H1 (cell line): ENCODE measurements around the gene GTF2F2. TPM values are rescaled to one million over a fixed set of nuclear protein-coding genes. Genes with fewer than 3 reads are reported as not detected.
A peak's percentile ranks its signal among the peaks of the same experiment; 100 is the strongest.

ENCODE experiments used
- CTCF ChIA-PET: fragments of 300-600 bp; sonication (Branson Sonifier 250); formaldehyde crosslinking; loops from one replicate; lab custom pipeline; 2021; ENCODE audit not compliant: partially characterized antibody; lab: Charles Lee
- POLR2A ChIA-PET: fragments of 300-600 bp; sonication (Branson Sonifier 250); formaldehyde crosslinking; loops from one replicate; lab custom pipeline; 2021; ENCODE audit warnings: inconsistent platforms; ENCODE audit not compliant: partially characterized antibody; lab: Charles Lee
- DNase-seq, 2 experiments: peaks; one replicate each; pipeline versions ENCODE4 v3.0.0 to v3.0.0-alpha.2; 2010 to 2022; ENCODE audit warnings: low spot score in 2 of 2, low read depth in 1 of 2, mixed read lengths in 1 of 2
- FAIRE-seq: peaks from 2 replicates; lab custom pipeline; 2011; peaks lifted over from hg19 to GRCh38; lab: Jason Lieb, UNC
- H2AFZ ChIP-seq: 2 replicates; pipeline ENCODE4 v1.8.1; 2012; ENCODE audit warnings: low read length, inconsistent platforms
- H2AK5ac ChIP-seq: 2 replicates; pipeline ENCODE4 v1.6.1; 2013; ENCODE audit warnings: low read depth, low read length
- H2BK120ac ChIP-seq: replicated peaks from 2 replicates; pipeline ENCODE3; 2013; ENCODE audit warnings: low read depth, low read length, inconsistent platforms
- H2BK12ac ChIP-seq: 2 replicates; pipeline ENCODE4 v1.6.1; 2013; ENCODE audit warnings: low read depth, low read length
- H2BK15ac ChIP-seq: 2 replicates; pipeline ENCODE4 v1.6.1; 2013; ENCODE audit warnings: low read length
- H2BK20ac ChIP-seq: 2 replicates; pipeline ENCODE4 v1.6.1; 2013; ENCODE audit warnings: low read length
- H2BK5ac ChIP-seq: 2 replicates; pipeline ENCODE4 v1.6.1; 2013; ENCODE audit warnings: low read depth, low read length
- H3K14ac ChIP-seq: 2 replicates; pipeline ENCODE4 v1.6.1; 2013; ENCODE audit warnings: inconsistent platforms; ENCODE audit not compliant: insufficient read length
- H3K18ac ChIP-seq: 2 replicates; pipeline ENCODE4 v1.6.1; 2013; ENCODE audit warnings: low read length; ENCODE audit errors: extremely low read depth
- H3K23ac ChIP-seq: 2 replicates; pipeline ENCODE4 v1.6.1; 2013; ENCODE audit warnings: inconsistent platforms; ENCODE audit not compliant: insufficient read length
- H3K23me2 ChIP-seq: 2 replicates; pipeline ENCODE4 v1.6.1; 2013; ENCODE audit warnings: low read depth, low read length
- H3K27ac ChIP-seq: 2 replicates; pipeline ENCODE4 v1.6.1; 2011; ENCODE audit warnings: low read depth, low read length, inconsistent platforms
- H3K27me3 ChIP-seq, 4 experiments: replicated peaks in 1 of 4; 1 replicate in 1 of 4; 2 replicates in 3 of 4; pipeline versions ENCODE4 v1.6.1 to v1.8.1; 2011 to 2013; ENCODE audit warnings: low read length in 3 of 4, mild to moderate bottlenecking in 3 of 4, inconsistent platforms in 2 of 4, mixed read lengths in 2 of 4, moderate library complexity in 1 of 4; ENCODE audit not compliant: control insufficient read depth in 3 of 4, insufficient read depth in 3 of 4; ENCODE audit errors: extremely low read depth in 1 of 4
- H3K36me3 ChIP-seq, 4 experiments: 2 replicates each; pipeline versions ENCODE4 v1.6.1 to v1.8.1; 2011 to 2013; ENCODE audit warnings: mild to moderate bottlenecking in 4 of 4, low read length in 3 of 4, moderate library complexity in 2 of 4, control low read depth in 1 of 4, inconsistent platforms in 1 of 4; ENCODE audit not compliant: insufficient read depth in 4 of 4, control insufficient read depth in 2 of 4
- H3K4ac ChIP-seq: replicated peaks from 2 replicates; pipeline ENCODE3; 2013; ENCODE audit warnings: low read length, low read depth, mixed read lengths, inconsistent platforms; ENCODE audit not compliant: insufficient read length
- H3K4me1 ChIP-seq, 4 experiments: replicated peaks in 1 of 4; 1 replicate in 1 of 4; 2 replicates in 3 of 4; pipeline versions ENCODE4 v1.6.1 to v1.8.1; 2011 to 2013; ENCODE audit warnings: low read length in 3 of 4, inconsistent platforms in 2 of 4, mixed read lengths in 1 of 4; ENCODE audit not compliant: insufficient read depth in 4 of 4, control insufficient read depth in 3 of 4
- H3K4me2 ChIP-seq, 2 experiments: 2 replicates each; pipeline versions ENCODE4 v1.6.1 to v1.8.1; 2011 to 2013; ENCODE audit warnings: low read depth in 2 of 2, low read length in 2 of 2, control low read depth in 1 of 2, inconsistent platforms in 1 of 2, mild to moderate bottlenecking in 1 of 2; ENCODE audit not compliant: insufficient read depth in 1 of 2
- H3K4me3 ChIP-seq, 4 experiments: fragments of 200-600, 300-600 bp in 1 of 4; sonication (generic), shearing (Covaris generic), sonication (Bioruptor Twin) in 1 of 4; 2 replicates each; pipeline versions ENCODE4 v1.5.1 to v1.8.1; 2011 to 2016; ENCODE audit warnings: low read length in 4 of 4, low read depth in 3 of 4, control low read depth in 2 of 4, inconsistent platforms in 2 of 4, mild to moderate bottlenecking in 2 of 4, mixed read lengths in 1 of 4, moderate library complexity in 1 of 4; ENCODE audit not compliant: insufficient read depth in 2 of 4; ENCODE audit errors: extremely low read depth in 1 of 4
- H3K56ac ChIP-seq: replicated peaks from 2 replicates; pipeline ENCODE3; 2013; ENCODE audit warnings: low read depth, mild to moderate bottlenecking, mixed read lengths, low read length, inconsistent platforms; ENCODE audit not compliant: insufficient read length
- H3K79me1 ChIP-seq: 2 replicates; pipeline ENCODE4 v1.6.1; 2013; ENCODE audit warnings: low read depth, low read length, control low read depth
- H3K79me2 ChIP-seq, 2 experiments: 2 replicates each; pipeline versions ENCODE4 v1.6.1 to v1.8.1; 2012 to 2013; ENCODE audit warnings: low read length in 2 of 2, mild to moderate bottlenecking in 2 of 2, inconsistent platforms in 1 of 2; ENCODE audit not compliant: insufficient read depth in 2 of 2, control insufficient read depth in 1 of 2
- H3K9ac ChIP-seq, 4 experiments: replicated peaks in 1 of 4; 1 replicate in 1 of 4; 2 replicates in 3 of 4; pipeline versions ENCODE4 v1.6.1 to v1.8.1; 2011 to 2013; ENCODE audit warnings: low read depth in 3 of 4, low read length in 3 of 4, control low read depth in 2 of 4, mild to moderate bottlenecking in 2 of 4, moderate library complexity in 2 of 4, inconsistent platforms in 1 of 4; ENCODE audit errors: extremely low read depth in 1 of 4
- H3K9me3 ChIP-seq, 2 experiments: 2 replicates each; pipeline versions ENCODE4 v1.6.1 to v1.8.1; 2012 to 2013; ENCODE audit warnings: mild to moderate bottlenecking in 2 of 2, moderate library complexity in 2 of 2, control low read depth in 1 of 2, inconsistent platforms in 1 of 2, low read depth in 1 of 2, low read length in 1 of 2, mixed read lengths in 1 of 2; ENCODE audit not compliant: insufficient read depth in 2 of 2
- H4K20me1 ChIP-seq, 2 experiments: replicated peaks in 1 of 2; 2 replicates each; pipeline versions ENCODE3 to v1.8.1; 2011 to 2013; ENCODE audit warnings: inconsistent platforms in 2 of 2, low read length in 2 of 2, mild to moderate bottlenecking in 1 of 2; ENCODE audit not compliant: insufficient read depth in 2 of 2, control insufficient read depth in 1 of 2
- H4K5ac ChIP-seq: 2 replicates; pipeline ENCODE4 v1.6.1; 2013; ENCODE audit warnings: low read length, low read depth, mixed read lengths, inconsistent platforms; ENCODE audit not compliant: insufficient read length
- H4K8ac ChIP-seq: 2 replicates; pipeline ENCODE4 v1.8.0; 2013; ENCODE audit warnings: mild to moderate bottlenecking, moderate library complexity, low read length, inconsistent platforms; ENCODE audit not compliant: insufficient read depth; ENCODE audit errors: extremely low read depth
- H4K91ac ChIP-seq: replicated peaks from 2 replicates; pipeline ENCODE3; 2013; ENCODE audit warnings: low read length, mixed read lengths, inconsistent platforms; ENCODE audit not compliant: insufficient read length
- ASH2L ChIP-seq: fragments of 200-600, 300-600 bp; sonication (generic); IDR thresholded peaks from one replicate; pipeline ENCODE4 v1.7.1; 2017; ENCODE audit warnings: low read length
- SIRT6 ChIP-seq: IDR thresholded peaks from one replicate; pipeline ENCODE4 v1.7.1; 2012; ENCODE audit warnings: low read length, inconsistent platforms
- TCF12 ChIP-seq: IDR thresholded peaks from 2 replicates; pipeline ENCODE4 v1.6.1; 2011; ENCODE audit warnings: low read depth, mild to moderate bottlenecking, low read length
- WGBS, 2 experiments: shearing (Covaris generic) in 1 of 2; methylation state at CpG; one replicate each; pipeline versions ENCODE4 v1.1.6 to v1.1.7; 2013 to 2015; ENCODE audit warnings: low lambda C conversion rate in 2 of 2, mixed read lengths in 2 of 2, inconsistent platforms in 1 of 2, low coverage in 1 of 2, missing lambda C conversion rate in 1 of 2; ENCODE audit not compliant: insufficient replicate concordance in 2 of 2, insufficient coverage in 1 of 2, insufficient read length in 1 of 2; ENCODE audit errors: extremely low coverage in 1 of 2, missing lambda C conversion rate in 1 of 2; 5-methylcytosine and 5-hydroxymethylcytosine counted together
- polyA plus RNA-seq, 7 experiments: library from polyadenylated mRNA; depleted of rRNA in 3 of 7; stranded (reverse) in 5 of 7; unstranded in 2 of 7; fragments of >200 nt in 5 of 7; fragments of 200-250 nt in 2 of 7; gene quantifications; 1 replicate in 5 of 7; 2 replicates in 1 of 7; 4 replicates in 1 of 7; pipeline versions ENCODE4 v1.2.1 to v1.2.3, GENCODE V29; 2011 to 2013; ENCODE audit warnings: missing spikeins in 2 of 7, mixed read lengths in 2 of 7
- total RNA-seq: library from RNA; stranded (reverse); fragmentation: NEBNext Ultra II Directional; extraction: Animal tissue kit (Norgen Biotek cat#: 25700); gene quantifications from 2 replicates; pipeline ENCODE4 v1.2.1, GENCODE V29; 2021
- TF ChIP-seq, protein P1 (sequence below): IDR thresholded peaks from 2 replicates; pipeline ENCODE4 v1.6.1; 2012; ENCODE audit warnings: low read length, inconsistent platforms

Gene GTF2F2
- total and polyA plus RNA-seq, 2 of the 8 experiments (the other 6 are each of a cell fraction or from before 2014, with no cell fraction given) = 10.8 to 31.1 TPM

DNA sequence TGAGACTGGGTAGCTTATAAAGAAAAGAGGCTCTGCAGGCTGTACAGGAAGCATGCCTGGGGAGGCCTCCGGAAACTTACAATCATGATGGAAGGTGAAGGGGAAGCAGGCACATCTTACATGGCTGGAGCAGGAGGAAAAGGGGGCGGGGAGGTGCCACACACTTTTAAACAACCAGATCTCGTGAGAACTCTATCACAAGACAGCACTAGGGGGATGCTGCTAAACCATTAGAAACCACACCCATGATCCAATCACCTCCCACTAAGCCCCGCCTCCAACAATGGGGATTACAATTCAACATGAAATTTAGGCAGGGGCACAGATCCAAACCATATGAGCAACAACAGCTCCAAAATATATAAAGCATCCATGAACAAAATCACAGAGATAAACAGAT lies 46.5 kb upstream of the GTF2F2 start:
- POLR2A ChIA-PET = interaction anchor here (0.6 kb wide), 2 partner anchors 10 to 70 kb away, joined by 3 to 5 read pairs; no protein-coding TSS in a partner anchor
- H3K14ac ChIP-seq = no peak overlapping the region
- no peak overlapping the region for H4K8ac ChIP-seq
- H3K4me2 ChIP-seq = no peak overlapping the region
- H2BK20ac ChIP-seq = no peak overlapping the region
- H3K4me3 ChIP-seq = no peak overlapping the region
- no peak overlapping the region for H2AK5ac ChIP-seq
- CTCF ChIA-PET = no interaction called here
- DNase-seq (peak in 1 of 2 experiments; percentile 49), FAIRE-seq (no peak)
- H2AFZ ChIP-seq = no peak overlapping the region
- H3K79me1 ChIP-seq = no peaks in the 10 kb centered on the region
- no peaks in the 10 kb centered on the region for H3K36me3 ChIP-seq
- H3K4ac ChIP-seq = no peak overlapping the region
- no peaks in the 10 kb centered on the region for H3K23me2 ChIP-seq
- no peak overlapping the region for H3K56ac ChIP-seq
- H4K20me1 ChIP-seq = no peaks in the 10 kb centered on the region
- H3K9me3 ChIP-seq = no peaks in the 10 kb centered on the region
- H4K5ac ChIP-seq = no peak overlapping the region
- H3K27ac ChIP-seq = no peak overlapping the region
- no peak overlapping the region for H3K9ac ChIP-seq
- no peak overlapping the region for H3K18ac ChIP-seq
- no peaks in the 10 kb centered on the region for H3K79me2 ChIP-seq
- H3K23ac ChIP-seq = no peak overlapping the region
- H2BK15ac ChIP-seq = no peak overlapping the region
- H2BK5ac ChIP-seq = no peak overlapping the region
- H2BK12ac ChIP-seq = no peak overlapping the region
- H4K91ac ChIP-seq = no peak overlapping the region
- WGBS, 2 experiments = 67% methylated on average over 4 of the region's 4 CpGs; no CpG with 5 or more reads in 1 of the 2 experiments
- no peak overlapping the region for H2BK120ac ChIP-seq
- no peaks in the 10 kb centered on the region for H3K27me3 ChIP-seq
- H3K4me1 ChIP-seq = no peaks in the 10 kb centered on the region
- TF ChIP-seq, protein P1, sequence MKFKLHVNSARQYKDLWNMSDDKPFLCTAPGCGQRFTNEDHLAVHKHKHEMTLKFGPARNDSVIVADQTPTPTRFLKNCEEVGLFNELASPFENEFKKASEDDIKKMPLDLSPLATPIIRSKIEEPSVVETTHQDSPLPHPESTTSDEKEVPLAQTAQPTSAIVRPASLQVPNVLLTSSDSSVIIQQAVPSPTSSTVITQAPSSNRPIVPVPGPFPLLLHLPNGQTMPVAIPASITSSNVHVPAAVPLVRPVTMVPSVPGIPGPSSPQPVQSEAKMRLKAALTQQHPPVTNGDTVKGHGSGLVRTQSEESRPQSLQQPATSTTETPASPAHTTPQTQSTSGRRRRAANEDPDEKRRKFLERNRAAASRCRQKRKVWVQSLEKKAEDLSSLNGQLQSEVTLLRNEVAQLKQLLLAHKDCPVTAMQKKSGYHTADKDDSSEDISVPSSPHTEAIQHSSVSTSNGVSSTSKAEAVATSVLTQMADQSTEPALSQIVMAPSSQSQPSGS = no peak
- TF ChIP-seq TCF12 (no peak), ASH2L (no peak), SIRT6 (no peak)
